GM12878 (cell line): ENCODE data around the gene TRPV5. TPM values are rescaled to one million over a fixed set of nuclear protein-coding genes. Genes with fewer than 3 reads are reported as not detected.

ENCODE experiments used
- ATAC-seq: fragments of 200-7000 bp; cut with Tn5 transposase; 3 replicates; pipeline ENCODE4 v1.9.1; 2020; ENCODE audit warnings: mild to moderate bottlenecking, moderate library complexity
- BruUV-seq: library from RNA; stranded (reverse); fragments of 400-500 nt; replicated peaks from 2 replicates; lab custom pipeline; 2021; lab: Mats Ljungman, UMichigan
- CTCF ChIA-PET: fragments of 300-600 bp; sonication (Branson Sonifier 250); formaldehyde crosslinking; extraction: SDS; loops from one replicate; lab custom pipeline; 2021; ENCODE audit warnings: inconsistent platforms; lab: Yijun Ruan, JAX
- POLR2A ChIA-PET: fragments of 350-600 bp; formaldehyde crosslinking; extraction: SDS; loops from one replicate; lab custom pipeline; 2021; ENCODE audit warnings: inconsistent platforms; lab: Charles Lee
- RAD21 ChIA-PET: fragments of 300-600 bp; sonication (Branson Sonifier 250); formaldehyde crosslinking; loops from one replicate; lab custom pipeline; 2023; ENCODE audit warnings: antibody characterized with exemption; ENCODE audit not compliant: unreplicated experiment; lab: Charles Lee
- SMC1A ChIA-PET: fragments of 300-600 bp; sonication (Branson Sonifier 250); formaldehyde crosslinking; loops from one replicate; lab custom pipeline; 2023; ENCODE audit not compliant: unreplicated experiment, uncharacterized antibody; lab: Charles Lee
- DNase-seq: peaks from one replicate; pipeline ENCODE4 v3.0.0-alpha.2; 2011; ENCODE audit warnings: low read depth, low spot score
- FAIRE-seq: peaks from 3 replicates; lab custom pipeline; 2011; peaks lifted over from hg19 to GRCh38; lab: Jason Lieb, UNC
- H2AFZ ChIP-seq: 2 replicates; pipeline ENCODE4 v1.6.0; 2011; ENCODE audit warnings: low read depth, low read length, control low read depth; ENCODE audit not compliant: control insufficient read depth
- H3K27ac ChIP-seq: 2 replicates; pipeline ENCODE4 v1.5.1; 2011; ENCODE audit warnings: control low read depth; ENCODE audit not compliant: control insufficient read depth, insufficient read depth
- H3K27me3 ChIP-seq, 2 experiments: replicated peaks in 1 of 2; 2 replicates each; pipeline versions ENCODE4 v1.6.0 to v1.6.1; 2011; ENCODE audit warnings: low read length in 1 of 2; ENCODE audit not compliant: control insufficient read depth in 2 of 2, insufficient read depth in 2 of 2
- H3K36me3 ChIP-seq, 2 experiments: 2 replicates each; pipeline ENCODE4 v1.5.1; 2011; ENCODE audit warnings: low read length in 1 of 2; ENCODE audit not compliant: control insufficient read depth in 2 of 2, insufficient read depth in 2 of 2
- H3K4me1 ChIP-seq: 2 replicates; pipeline ENCODE4 v1.6.1; 2011; ENCODE audit warnings: mild to moderate bottlenecking, low read length, moderate library complexity, mixed read lengths; ENCODE audit not compliant: control insufficient read depth, insufficient read depth
- H3K4me2 ChIP-seq: 2 replicates; pipeline ENCODE4 v1.6.0; 2011; ENCODE audit warnings: control low read depth; ENCODE audit not compliant: control insufficient read depth, insufficient read depth
- H3K4me3 ChIP-seq: fragments of 200-600 bp; sonication (generic); 2 replicates; pipeline ENCODE4 v1.5.1; 2016
- H3K79me2 ChIP-seq: 2 replicates; pipeline ENCODE4 v1.6.0; 2011; ENCODE audit warnings: low read length; ENCODE audit not compliant: control insufficient read depth, insufficient read depth
- H3K9ac ChIP-seq: 2 replicates; pipeline ENCODE4 v1.8.0; 2011; ENCODE audit warnings: low read length, control low read depth, mixed read lengths; ENCODE audit not compliant: control insufficient read depth, insufficient read depth
- H3K9me3 ChIP-seq: replicated peaks from 3 replicates; pipeline ENCODE4 v1.5.1; 2011; ENCODE audit warnings: mild to moderate bottlenecking, low read length; ENCODE audit not compliant: control insufficient read depth, insufficient read depth
- H4K20me1 ChIP-seq: 2 replicates; pipeline ENCODE4 v1.6.0; 2011; ENCODE audit not compliant: control insufficient read depth, insufficient read depth
- BHLHE40 ChIP-seq, 2 experiments: fragments of 450-650 bp in 1 of 2; IDR thresholded peaks; 2 replicates each; pipeline ENCODE4 v1.6.1; 2011 to 2017; ENCODE audit warnings: low read depth in 2 of 2, borderline replicate concordance in 1 of 2, improper control_type of control experiment in 1 of 2, low read length in 1 of 2, mild to moderate bottlenecking in 1 of 2
- CREM ChIP-seq: IDR thresholded peaks from 2 replicates; pipeline ENCODE4 v1.6.1; 2014; ENCODE audit warnings: antibody characterized with exemption, low read depth
- FOS ChIP-seq: IDR thresholded peaks from 3 replicates; pipeline ENCODE4 v1.6.1; 2011; ENCODE audit warnings: borderline replicate concordance; ENCODE audit not compliant: insufficient read length; ENCODE audit errors: extremely low read depth
- IKZF1 ChIP-seq: fragments of 450-650 bp; conservative IDR thresholded peaks from 2 replicates; pipeline ENCODE4 v1.6.1; 2017; ENCODE audit warnings: antibody characterized with exemption, mild to moderate bottlenecking
- STAT3 ChIP-seq: IDR thresholded peaks from 2 replicates; pipeline ENCODE4 v1.6.1; 2011; ENCODE audit warnings: low read depth, low read length, improper control_type of control experiment
- ZSCAN29 ChIP-seq: fragments of 450-650 bp; IDR thresholded peaks from 2 replicates; pipeline ENCODE4 v1.6.1; 2017; ENCODE audit warnings: mild to moderate bottlenecking, moderate library complexity
- WGBS: methylation state at CpG from one replicate; pipeline ENCODE4 v1.1.6; 2016; ENCODE audit warnings: low lambda C conversion rate; ENCODE audit not compliant: insufficient replicate concordance, insufficient coverage; ENCODE audit errors: missing lambda C conversion rate; 5-methylcytosine and 5-hydroxymethylcytosine counted together
- in situ Hi-C: fragments of 300-500 bp; cut with MboI; formaldehyde crosslinking; loops from 9 replicates; pipeline ENCODE4 v1.14.3; 2018; ENCODE audit warnings: mixed read lengths
- intact Hi-C: fragments of 100-400 bp; cut with micrococcal nuclease; formaldehyde crosslinking; loops from one replicate; pipeline ENCODE4 v1.14.2; 2022; ENCODE audit not compliant: unreplicated experiment
- polyA plus RNA-seq, 11 experiments: library from polyadenylated mRNA; depleted of rRNA in 4 of 11; unstranded in 6 of 11; stranded (reverse) in 5 of 11; fragments of >200 nt; fragmentation: Nextera tagmentation in 4 of 11; fragmentation: Illumina TruSeq in 1 of 11; extraction: Ambion mirVana in 4 of 11; extraction: Trizol in 1 of 11; gene quantifications; 1 replicate in 1 of 11; 2 replicates in 10 of 11; pipeline versions ENCODE4 v1.2.1 to v1.2.3, GENCODE V29; 2011 to 2016; ENCODE audit warnings: inconsistent platforms in 2 of 11, missing spikeins in 2 of 11, low read depth in 1 of 11
- total RNA-seq, 4 experiments: library from RNA; depleted of rRNA in 3 of 4; stranded (reverse); fragments of >200 nt in 3 of 4; fragmentation: Illumina TruSeq in 1 of 4; extraction: Trizol in 1 of 4; gene quantifications; 2 replicates each; pipeline versions ENCODE4 v1.2.1 to v1.2.3, GENCODE V29; 2013 to 2021
- TF ChIP-seq, protein P1 (sequence below): fragments of 450-650 bp; IDR thresholded peaks from 2 replicates; pipeline ENCODE4 v1.6.1; 2018; ENCODE audit warnings: mild to moderate bottlenecking, low read depth, moderate library complexity; ENCODE audit not compliant: partially characterized antibody
- TF ChIP-seq, protein P2 (sequence below): IDR thresholded peaks from 2 replicates; pipeline ENCODE4 v1.6.1; 2011; ENCODE audit warnings: borderline replicate concordance, low read depth, mild to moderate bottlenecking, moderate library complexity, mixed read lengths, low read length; ENCODE audit not compliant: insufficient read depth; ENCODE audit errors: extremely low read length

TRPV5 gene
- total and polyA plus RNA-seq, 10 of the 15 experiments (the other 5 are each of a cell fraction or from before 2014, with no cell fraction given): not detected

DNA sequence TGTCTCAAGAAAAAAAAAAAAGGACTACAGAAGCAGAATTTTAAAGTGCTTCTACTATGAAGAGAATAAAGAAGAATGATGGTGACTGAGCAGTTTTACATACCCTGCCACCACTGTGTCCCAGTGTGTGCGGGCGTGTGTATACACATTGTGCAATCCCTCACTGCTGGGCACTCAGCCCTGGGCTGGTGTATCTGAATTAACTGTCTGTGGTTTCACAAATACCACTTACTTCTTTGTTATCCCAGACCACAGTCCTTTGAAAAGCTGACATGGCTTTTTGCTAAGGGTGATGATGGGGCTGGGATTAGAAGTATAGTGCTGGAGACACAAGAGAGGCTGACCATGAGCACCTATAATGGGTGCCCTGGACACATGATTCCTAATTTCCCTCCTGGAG, 26.9 kb downstream of the TRPV5 start:
- ChIA-PET CTCF (no interaction called here), SMC1A (no interaction called here), RAD21 (no interaction called here), POLR2A (no interaction called here)
- H3K4me1 ChIP-seq: no peaks in the 10 kb centered on the region
- H3K36me3 ChIP-seq: no peaks in the 10 kb centered on the region
- BruUV-seq: no TSS peak
- no peak overlapping the region for H3K4me2 ChIP-seq
- no peaks in the 10 kb centered on the region for H3K9me3 ChIP-seq
- ATAC-seq: no peak
- H3K79me2 ChIP-seq: no peaks in the 10 kb centered on the region
- H3K4me3 ChIP-seq: no peak overlapping the region
- H3K27ac ChIP-seq: no peak overlapping the region
- no peaks in the 10 kb centered on the region for H4K20me1 ChIP-seq
- TF ChIP-seq, protein P1, sequence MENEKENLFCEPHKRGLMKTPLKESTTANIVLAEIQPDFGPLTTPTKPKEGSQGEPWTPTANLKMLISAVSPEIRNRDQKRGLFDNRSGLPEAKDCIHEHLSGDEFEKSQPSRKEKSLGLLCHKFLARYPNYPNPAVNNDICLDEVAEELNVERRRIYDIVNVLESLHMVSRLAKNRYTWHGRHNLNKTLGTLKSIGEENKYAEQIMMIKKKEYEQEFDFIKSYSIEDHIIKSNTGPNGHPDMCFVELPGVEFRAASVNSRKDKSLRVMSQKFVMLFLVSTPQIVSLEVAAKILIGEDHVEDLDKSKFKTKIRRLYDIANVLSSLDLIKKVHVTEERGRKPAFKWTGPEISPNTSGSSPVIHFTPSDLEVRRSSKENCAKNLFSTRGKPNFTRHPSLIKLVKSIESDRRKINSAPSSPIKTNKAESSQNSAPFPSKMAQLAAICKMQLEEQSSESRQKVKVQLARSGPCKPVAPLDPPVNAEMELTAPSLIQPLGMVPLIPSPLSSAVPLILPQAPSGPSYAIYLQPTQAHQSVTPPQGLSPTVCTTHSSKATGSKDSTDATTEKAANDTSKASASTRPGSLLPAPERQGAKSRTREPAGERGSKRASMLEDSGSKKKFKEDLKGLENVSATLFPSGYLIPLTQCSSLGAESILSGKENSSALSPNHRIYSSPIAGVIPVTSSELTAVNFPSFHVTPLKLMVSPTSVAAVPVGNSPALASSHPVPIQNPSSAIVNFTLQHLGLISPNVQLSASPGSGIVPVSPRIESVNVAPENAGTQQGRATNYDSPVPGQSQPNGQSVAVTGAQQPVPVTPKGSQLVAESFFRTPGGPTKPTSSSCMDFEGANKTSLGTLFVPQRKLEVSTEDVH: no peak
- TF ChIP-seq CREM (no peak), FOS (no peak), BHLHE40 (IDR thresholded peaks at IDR 0.05; ENCODE audit: borderline replicate concordance in 1 of 2, low read depth in 2 of 2, low read length in 1 of 2) (no peak), IKZF1 (no peak), ZSCAN29 (no peak), STAT3 (no peak)
- TF ChIP-seq, protein P2, sequence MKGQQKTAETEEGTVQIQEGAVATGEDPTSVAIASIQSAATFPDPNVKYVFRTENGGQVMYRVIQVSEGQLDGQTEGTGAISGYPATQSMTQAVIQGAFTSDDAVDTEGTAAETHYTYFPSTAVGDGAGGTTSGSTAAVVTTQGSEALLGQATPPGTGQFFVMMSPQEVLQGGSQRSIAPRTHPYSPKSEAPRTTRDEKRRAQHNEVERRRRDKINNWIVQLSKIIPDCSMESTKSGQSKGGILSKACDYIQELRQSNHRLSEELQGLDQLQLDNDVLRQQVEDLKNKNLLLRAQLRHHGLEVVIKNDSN: no peak
- no peak for FAIRE-seq
- 86% methylated on average over 2 of the region's 2 CpGs for WGBS
- H3K9ac ChIP-seq: no peak overlapping the region
- in situ Hi-C loops: no loop called here
- H3K27me3 ChIP-seq: peaks cover 0 to 2% of the 10 kb centered on the region in 2 experiments; a peak in 2 of 4 replicates
- no peak for DNase-seq
- intact Hi-C loops: no loop called here
- H2AFZ ChIP-seq: no peak overlapping the region
